HG02938 (cell line): ENCODE results near the gene SCN2A.
A peak's percentile ranks its signal among the peaks of the same experiment; 100 is the strongest.
"Not testable (repeated sequence)": the region's sequence is repeated elsewhere in the genome, so short reads cannot be mapped to it uniquely, and the experiment has no call there.

Experiments used
- ATAC-seq: cut with Tn5 transposase; IDR thresholded peaks from one replicate; pipeline ENCODE4 v1.9.1; 2021; ENCODE audit warnings: mild to moderate bottlenecking, moderate library complexity; ENCODE audit not compliant: unreplicated experiment

The SCN2A gene

DNA sequence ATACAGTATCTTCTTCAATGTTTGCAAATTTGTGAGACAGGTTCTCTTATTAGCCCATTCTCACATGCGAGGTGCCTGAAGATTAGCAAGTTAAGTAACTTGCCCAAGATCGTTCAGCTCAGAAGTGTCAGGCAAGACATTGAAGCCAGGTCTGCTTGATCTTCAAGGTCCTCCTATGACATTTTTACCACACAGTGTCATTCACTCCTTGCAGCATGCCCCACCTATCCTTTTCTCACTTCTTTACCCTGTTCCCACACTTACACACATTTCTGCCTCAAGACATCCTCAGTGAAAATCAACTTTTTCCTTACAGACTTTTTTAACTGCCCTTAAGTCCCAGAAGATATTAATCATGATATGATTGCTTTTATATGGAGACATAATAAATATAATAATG, 73.8 kb downstream of the SCN2A start:
- no peak for ATAC-seq

DNA sequence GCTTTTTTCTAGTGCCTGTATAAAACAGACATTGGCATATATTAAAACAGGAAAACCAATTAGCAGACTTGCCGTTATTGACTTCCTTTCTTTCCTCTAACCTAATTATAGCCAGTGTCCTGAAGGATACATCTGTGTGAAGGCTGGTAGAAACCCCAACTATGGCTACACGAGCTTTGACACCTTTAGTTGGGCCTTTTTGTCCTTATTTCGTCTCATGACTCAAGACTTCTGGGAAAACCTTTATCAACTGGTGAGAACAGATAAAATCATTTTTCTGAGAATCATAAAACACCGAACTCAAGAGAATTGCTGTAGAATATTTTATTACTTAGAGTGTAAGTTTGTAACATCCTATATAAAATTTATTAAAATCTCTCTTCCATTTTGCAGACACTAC, 74.3 kb downstream of the SCN2A start:
- no peak for ATAC-seq

- no peak for ATAC-seq
Observed at GRCh38 chr2:165328272-165328671, 89.1 kb downstream of the SCN2A start.

- ATAC-seq = not testable (repeated sequence)
Observed at GRCh38 chr2:165344276-165344675, 105.1 kb downstream of the SCN2A start.

- no peak for ATAC-seq
Observed at GRCh38 chr2:165348441-165348840, 109.2 kb downstream of the SCN2A start.

DNA sequence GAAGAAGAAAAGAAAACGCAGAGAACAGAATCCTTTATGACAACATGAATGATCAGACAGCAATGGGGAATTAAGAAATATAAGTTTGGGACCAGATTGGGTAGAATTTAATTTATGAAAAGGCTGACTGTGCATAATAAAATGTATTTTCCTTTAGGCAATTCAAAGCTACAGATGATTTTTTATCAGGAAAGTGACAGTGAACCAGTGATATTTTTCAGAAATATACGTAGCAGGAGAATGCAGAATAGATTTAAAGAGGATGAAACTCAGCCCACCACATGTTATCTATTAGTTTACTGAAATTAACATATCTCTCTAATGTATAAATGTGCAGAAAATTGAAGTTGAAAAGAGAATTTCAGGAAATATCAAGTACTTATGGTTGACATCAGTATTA, 110.0 kb downstream of the SCN2A start:
- no peak for ATAC-seq

DNA sequence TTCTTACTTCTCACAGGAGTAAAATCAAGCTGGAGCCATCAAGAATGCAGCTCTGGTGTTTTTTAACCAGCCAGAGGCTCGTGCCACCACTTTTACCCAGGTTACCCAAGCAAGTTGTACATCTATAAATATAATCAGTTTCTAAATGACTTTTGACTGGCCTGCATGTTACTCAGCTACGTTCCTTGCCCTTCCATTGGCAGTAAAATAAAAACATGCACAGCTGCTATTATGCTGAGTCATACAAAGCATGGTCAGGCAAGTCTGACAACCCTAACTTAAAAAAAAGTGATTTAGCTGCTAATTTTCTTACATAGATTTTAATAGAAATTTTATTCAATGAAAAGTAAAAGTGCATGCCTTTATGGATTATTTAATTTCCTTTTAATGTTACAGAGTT, 118.5 kb downstream of the SCN2A start:
- ATAC-seq = peak; percentile 68

GRCh38 chr2:165361514-165361913, 122.3 kb downstream of the SCN2A start:
- ATAC-seq = no peak

DNA sequence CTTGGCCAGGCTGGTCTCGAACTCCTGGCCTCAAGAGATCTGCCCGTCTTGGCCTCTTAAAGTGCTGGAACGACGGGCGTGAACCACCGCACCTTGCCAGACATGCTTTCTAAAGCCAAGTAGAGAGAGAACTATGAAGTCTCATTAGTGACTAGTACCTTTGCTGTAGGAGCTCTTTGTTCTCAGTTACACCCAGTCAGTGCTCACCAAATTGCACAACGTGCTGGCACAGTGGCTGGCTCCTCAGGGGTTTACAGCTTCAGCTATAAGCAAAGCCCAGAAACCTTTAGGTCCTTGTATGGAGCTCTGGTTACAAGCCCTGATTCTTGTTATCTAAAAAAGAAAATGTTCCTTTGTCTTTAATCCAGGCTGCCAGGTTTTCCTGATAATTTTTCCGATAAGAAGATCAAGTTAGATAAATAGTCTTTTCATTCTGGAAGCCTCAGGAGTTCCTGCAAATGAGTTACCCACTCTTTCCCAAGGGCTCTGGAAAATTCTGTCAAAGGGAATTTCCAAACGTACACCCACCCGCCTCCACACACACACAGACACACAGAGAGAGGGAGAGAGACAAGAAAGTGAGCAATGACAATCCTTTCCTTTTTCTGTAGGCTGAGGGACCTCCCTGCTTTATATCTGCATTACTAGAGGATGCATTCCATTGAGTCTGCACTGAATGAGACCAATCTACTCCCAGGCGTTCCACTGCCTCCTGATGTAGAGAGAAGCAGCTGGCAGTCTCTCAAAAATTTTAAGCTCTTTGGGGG, 130.1 kb downstream of the SCN2A start:
- ATAC-seq = no peak

GRCh38 chr2:165369898-165370296, 130.7 kb downstream of the SCN2A start:
- no peak for ATAC-seq

DNA sequence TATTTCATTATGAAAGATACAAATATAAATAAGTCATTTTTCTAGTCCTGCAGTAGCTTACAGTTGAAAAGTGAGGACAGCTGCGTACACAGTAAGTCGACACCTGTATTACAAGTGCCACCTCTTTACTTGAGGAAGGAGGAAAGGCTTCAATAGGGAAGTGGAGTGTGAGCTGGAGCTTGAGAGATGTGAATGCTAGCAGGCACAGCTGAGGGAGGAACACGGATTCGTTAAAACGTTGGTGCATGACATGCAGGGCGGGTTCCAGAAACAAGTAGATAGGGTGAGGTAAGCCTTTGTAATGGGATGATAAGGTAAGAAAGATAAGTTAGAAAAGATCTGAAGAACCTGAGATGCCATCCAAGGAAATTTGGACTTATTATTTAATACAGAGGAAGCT, 132.1 kb downstream of the SCN2A start:
- ATAC-seq = no peak

GRCh38 chr2:165373278-165374010, 134.2 kb downstream of the SCN2A start:
- no peak for ATAC-seq

GRCh38 chr2:165376571-165376975, 137.4 kb downstream of the SCN2A start:
- no peak for ATAC-seq

DNA sequence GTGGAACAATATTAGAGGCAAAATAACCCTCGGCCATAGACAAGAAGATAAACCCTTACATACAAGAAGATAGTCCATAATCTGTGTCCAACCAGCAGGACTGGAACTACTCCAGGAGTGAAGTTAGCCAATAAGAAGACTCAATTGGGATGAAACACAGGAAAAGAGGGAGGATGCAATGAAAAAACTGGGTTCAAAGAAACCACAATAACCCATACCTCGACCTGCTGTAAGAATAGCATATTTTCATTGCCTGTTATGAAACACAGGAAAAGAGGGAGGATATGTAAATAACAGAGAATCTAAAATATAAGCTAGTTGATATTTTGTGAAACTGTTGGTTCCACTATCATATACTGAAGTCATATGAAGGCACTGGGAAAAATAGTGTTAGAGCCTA, 143.1 kb downstream of the SCN2A start:
- ATAC-seq = no peak

DNA sequence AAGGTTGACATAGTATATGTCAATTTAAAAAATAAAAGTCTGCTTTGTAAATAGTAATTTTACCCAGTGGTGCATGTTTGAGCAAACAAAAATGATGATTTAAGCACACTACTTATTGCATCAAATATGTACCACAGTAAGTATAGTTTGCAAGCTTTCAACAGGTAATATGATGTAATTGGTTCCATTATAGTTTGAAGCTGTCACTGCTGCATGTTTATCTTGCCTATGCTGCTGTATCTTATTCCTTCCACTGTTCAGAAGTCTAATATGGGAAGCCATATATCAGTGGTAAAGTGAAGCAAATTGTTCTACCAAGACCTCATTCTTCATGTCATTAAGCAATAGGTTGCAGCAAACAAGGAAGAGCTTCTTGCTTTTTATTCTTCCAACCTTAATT, 151.7 kb downstream of the SCN2A start:
- no peak for ATAC-seq

DNA sequence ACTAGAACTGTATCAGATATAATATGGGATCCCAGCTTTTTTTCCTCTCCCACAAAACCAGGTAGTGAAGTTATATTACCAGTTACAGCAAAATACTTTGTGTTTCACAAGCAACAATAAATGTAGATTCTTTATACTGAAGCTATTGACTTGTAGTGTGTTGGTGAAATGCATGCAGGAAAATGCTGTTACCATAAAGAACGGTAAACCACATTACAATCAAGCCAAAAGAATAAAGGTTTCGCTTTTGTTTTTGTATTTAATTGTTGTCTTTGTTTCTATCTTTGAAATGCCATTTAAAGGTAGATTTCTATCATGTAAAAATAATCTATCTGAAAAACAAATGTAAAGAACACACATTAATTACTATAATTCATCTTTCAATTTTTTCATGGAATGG, 152.6 kb downstream of the SCN2A start:
- ATAC-seq = no peak

DNA sequence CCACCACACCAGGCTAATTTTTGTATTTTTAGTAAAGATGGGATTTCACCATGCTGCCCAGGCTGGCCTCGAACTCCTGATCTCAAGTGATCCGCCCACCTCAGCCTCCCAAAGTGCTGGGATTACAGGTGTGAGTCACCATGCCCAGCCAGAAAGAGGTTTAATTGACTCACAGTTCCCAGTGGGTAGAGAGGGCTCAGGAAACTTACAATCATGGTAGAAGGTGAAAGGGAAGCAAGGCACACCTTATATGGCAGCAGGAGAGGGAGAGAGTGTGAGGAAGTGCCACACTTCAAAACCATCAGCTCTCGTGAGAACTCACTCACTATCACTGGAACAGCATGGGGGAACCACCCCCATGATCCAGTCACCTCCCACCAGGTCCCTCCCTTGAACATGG, 159.4 kb downstream of the SCN2A start:
- ATAC-seq = not testable (repeated sequence)

DNA sequence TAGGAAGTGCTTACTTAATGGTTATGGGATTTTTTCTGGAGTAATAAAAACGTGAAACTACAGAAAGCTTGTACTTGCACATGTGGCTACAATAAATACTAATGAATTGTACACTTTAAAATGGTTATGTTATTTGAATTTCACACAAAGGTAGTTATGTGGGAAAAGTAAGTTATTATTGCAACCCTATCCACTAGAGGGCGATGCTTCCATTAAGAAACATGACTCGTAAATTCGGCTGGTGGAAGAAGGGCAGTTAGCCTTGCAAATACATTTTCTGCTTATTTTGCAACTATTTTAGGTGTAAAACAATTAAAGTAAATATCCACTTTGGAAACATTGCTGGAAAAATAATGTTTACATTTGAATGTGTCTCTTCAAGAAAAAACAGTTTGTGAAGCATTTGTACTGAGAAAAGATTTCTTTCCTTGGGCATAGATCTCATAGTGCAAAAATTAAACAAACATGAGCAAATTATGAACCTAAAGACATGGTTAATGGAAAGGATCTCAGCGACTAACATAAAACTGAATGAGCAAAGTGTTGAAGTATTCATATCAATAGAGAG, 162.2 kb downstream of the SCN2A start:
- peak; percentile 67 for ATAC-seq

GRCh38 chr2:165402162-165402561, 162.9 kb downstream of the SCN2A start:
- no peak for ATAC-seq

DNA sequence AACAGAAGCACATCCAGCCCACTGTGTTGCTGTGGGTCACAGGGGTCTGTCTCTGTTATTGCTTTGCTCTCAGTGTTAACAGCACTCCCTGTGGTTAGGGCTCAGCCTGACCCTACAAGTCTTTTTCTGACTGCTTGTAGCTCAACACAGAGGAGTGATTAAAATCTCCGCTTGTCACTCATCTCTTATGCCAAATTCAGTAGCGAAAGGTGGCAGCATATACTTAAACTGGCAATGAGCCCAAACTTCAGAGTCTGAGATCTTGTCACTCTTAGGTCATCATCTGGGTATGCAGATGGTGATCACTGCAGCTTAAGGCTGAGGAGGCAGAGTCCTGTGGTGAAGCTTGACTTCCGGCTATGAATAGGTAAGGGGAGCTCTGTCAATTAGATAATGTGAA, 167.0 kb downstream of the SCN2A start:
- ATAC-seq = no peak

GRCh38 chr2:165407466-165407865, 168.3 kb downstream of the SCN2A start:
- ATAC-seq = no peak

DNA sequence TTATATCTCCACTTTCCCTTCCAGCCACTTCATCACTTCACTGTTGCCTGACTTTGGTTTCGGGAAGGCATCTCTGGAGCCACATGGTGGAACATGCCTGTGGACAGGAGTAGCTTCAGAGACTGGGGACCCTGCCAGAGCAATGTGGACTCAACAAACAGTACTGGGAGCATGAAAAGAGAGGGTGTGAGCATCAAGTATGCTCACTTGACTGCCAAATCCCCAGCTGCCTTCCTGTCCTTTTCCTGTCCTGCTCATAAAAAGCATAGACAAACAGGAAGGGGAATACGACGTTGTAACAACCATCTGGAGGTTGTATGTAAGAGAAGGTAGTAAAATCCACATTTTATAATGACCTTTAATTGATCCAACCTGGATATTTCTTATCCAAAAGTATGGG, 169.0 kb downstream of the SCN2A start:
- no peak for ATAC-seq
